ENCODE results near the gene GRB7.
A peak's percentile ranks its signal among the peaks of the same experiment; 100 is the strongest.
"Not testable (repeated sequence)": the region's sequence is repeated elsewhere in the genome, so short reads cannot be mapped to it uniquely, and the experiment has no call there.

Gene GRB7

DNA sequence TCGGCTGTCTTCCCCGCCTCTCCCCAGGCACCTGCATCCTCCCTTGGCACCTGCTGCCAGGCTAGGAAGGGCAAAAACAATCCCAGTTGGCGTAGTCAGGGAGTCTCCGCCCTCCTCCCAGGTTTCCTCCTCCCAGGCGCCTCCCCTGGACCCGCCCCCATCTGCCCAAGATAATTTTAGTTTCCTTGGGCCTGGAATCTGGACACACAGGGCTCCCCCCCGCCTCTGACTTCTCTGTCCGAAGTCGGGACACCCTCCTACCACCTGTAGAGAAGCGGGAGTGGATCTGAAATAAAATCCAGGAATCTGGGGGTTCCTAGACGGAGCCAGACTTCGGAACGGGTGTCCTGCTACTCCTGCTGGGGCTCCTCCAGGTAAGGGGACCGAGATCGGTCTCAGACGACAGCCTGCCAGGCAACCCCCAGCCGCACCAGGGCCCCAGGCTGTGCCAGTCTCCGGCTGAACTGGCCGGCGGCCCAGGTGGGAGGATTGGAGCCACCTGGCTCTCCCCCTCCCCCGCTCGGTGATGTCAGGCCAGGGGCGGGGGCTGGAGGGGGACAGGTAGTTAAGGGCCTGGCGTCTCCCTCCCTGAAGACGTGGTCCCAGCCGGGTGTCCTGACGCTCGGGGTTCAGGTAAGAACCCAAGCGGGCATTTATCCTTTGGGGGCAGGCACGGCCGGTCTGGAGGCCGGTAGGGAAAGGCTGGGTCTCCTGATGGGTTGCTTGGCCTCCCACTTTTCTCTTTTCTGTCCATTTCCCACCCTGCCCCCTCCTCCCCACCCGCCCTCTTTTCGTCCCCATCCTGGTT lies at the start of gene GRB7:
TSS of gene GRB7 (plus strand) at position 179 of the 808 bp plus-strand sequence. CDS start 4,364 bp downstream, outside the sequence.
- DNase-seq = no peak

DNA sequence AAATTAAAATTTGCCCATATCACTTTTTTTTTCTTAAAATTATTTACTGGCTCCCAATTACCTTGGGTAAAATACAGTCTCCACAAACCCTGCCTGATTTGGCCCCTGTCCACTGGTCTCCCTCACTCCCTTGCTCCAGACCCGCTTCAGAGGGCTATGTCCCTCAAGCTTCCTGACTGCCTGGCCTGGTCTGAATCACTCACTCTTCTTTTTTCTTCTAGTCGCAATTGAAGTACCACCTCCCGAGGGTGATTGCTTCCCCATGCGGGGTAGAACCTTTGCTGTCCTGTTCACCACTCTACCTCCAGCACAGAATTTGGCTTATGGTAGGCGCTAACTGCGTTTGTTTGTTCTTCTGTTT lies 49.3 kb upstream of the GRB7 start:
- no peak for DNase-seq

DNA sequence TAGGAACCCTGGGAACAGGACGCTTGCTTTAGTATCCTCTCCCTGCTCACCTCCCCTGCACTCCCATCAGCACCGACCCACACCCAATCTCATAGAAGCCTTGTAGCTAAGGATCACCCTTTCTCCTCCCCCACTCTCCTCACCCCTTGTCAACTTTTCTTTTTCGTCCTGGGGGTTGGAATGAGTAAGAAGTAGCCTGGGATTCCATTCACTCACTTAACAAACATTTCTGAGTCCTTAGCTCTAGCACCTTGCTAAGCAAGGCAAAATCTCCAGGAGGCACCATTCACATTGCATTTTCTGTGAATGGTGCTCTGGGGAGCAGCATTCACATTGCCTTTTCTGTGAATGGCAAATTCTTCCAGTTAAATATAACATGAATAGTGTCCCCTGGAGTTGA lies 48.8 kb upstream of the GRB7 start:
- no peak for DNase-seq

DNA sequence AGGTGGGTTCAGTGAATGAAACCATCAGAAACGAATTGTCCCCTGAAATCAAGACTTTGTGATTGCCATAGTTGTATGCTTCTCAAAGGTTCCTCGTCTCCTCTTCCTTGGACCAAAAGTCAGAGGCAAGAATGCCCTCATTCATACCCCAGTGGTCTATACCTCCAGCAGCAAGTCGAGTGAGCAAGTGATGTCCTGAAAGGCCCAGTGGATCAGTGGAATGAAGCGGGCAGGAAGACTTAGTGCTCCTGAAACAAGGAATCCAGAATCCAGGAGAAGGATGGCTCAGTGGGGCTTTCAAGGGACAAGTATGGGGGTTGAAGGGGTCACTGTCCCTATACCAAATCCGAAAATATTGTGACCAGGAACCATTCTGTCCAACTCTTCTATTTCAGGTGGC lies 43.1 kb upstream of the GRB7 start:
- DNase-seq = no peak

DNA sequence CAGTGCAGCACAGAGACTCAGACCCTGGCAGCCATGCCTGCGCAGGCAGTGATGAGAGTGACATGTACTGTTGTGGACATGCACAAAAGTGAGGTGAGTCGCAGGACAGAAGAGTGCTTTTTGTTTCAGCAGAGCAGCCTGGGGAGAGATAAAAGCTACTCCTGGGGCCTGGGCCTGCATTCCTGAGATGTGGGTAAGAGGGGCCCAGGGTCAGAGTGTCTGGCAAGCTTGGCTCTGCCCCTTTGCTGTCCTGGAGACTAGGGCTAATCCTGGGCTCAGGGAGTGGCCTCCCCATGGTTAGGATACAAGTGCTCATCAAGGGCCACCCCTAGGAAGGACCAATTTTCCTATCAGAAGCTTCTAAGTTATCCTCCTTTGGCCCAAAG lies 42.7 kb upstream of the GRB7 start:
- no peak for DNase-seq

DNA sequence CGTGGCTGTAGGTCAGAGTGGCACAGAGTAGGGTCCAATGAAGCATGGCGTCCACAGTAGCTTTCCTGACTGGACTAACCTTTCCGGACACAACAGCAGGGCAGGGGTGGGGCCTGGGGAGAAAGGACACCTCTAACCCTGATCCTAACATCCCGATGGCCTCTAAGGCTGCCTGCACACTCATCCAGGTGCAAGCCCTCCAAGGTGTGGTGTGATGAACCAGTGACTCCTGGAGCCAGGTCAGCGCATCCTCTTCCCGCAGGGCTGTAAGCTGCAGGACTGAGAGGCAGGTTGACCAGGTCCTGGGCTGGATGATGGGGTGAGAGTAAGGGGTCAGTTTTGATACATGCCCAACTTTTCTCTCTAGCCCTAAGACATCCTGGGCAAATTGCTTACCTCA lies 41.0 kb upstream of the GRB7 start:
- no peak for DNase-seq

DNA sequence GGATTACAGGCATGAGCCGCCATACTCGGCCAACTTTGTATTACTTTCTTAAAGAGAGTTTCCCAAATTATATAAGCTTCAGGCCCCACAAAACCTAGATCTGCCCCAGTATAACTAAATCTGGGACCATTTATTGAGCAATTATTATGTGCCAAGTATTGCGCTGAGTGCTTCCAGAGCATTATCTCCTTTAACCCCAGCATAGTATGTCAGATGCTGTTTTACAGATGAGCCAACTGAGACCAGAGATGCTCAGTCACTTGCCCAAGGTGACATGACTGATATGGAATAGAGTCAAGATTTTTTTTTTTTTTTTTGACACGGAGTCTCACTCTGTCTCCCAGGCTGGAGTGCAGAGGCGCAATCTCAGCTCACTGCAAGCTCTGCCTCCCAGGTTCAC lies 39.8 kb upstream of the GRB7 start:
- no peak for DNase-seq

DNA sequence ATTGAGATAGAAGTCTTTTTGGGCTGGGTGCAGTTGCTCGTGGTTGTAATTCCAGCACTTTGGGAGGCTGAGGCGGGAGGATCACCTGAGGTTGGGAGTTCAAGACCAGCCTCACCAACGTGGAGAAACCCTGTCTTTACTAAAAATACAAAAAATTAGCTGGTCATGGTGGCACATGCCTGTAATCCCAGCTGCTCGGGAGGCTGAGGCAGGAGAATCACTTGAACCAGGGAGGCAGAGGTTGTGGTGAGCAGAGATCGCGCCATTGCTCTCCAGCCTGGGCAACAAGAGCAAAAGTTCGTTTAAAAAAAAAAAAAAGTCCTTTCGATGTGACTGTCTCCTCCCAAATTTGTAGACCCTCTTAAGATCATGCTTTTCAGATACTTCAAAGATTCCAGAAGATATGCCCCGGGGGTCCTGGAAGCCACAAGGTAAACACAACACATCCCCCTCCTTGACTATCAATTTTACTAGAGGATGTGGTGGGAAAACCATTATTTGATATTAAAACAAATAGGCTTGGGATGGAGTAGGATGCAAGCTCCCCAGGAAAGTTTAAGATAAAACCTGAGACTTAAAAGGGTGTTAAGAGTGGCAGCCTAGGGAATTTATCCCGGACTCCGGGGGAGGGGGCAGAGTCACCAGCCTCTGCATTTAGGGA lies 38.5 kb upstream of the GRB7 start:
- not testable (repeated sequence) for DNase-seq

DNA sequence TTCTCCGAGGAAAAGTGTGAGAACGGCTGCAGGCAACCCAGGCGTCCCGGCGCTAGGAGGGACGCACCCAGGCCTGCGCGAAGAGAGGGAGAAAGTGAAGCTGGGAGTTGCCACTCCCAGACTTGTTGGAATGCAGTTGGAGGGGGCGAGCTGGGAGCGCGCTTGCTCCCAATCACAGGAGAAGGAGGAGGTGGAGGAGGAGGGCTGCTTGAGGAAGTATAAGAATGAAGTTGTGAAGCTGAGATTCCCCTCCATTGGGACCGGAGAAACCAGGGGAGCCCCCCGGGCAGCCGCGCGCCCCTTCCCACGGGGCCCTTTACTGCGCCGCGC lies 38.0 kb upstream of the GRB7 start, which contains the start of gene ERBB2:
TSS of gene ERBB2 (plus strand) at position 247 of the 330 bp plus-strand sequence. CDS start 175 bp downstream, outside the sequence.
- peak; percentile 56 for DNase-seq

DNA sequence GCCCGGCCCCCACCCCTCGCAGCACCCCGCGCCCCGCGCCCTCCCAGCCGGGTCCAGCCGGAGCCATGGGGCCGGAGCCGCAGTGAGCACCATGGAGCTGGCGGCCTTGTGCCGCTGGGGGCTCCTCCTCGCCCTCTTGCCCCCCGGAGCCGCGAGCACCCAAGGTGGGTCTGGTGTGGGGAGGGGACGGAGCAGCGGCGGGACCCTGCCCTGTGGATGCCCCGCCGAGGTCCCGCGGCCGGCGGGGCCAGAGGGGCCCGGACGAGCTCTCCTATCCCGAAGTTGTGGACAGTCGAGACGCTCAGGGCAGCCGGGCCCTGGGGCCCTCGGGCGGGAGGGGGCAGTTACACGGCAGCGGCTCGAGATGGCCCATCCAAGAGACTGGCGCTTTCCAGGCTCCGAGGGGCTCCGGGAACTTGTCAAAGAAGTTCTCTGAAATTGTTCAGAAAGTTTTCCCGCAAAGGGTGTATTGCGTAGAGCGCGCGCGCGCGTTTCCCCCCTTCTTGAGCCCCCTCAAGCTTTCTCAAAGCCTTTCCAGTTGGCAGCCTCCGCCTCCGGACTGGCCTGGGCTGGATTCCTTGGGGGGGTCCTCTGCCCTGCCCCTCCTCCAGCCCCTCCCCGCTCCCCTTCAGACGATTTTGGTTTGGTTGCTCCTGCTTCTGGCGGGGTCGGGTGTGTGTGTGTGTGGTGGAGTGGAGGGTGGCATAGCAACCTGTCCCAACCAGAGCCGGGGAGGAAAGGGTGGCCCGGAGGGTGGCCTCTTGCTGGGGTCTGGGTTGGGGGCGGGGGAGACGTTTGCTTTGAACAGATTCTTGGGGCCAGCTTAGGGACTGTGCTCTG lies 37.4 kb upstream of the GRB7 start:
- DNase-seq = no peak

DNA sequence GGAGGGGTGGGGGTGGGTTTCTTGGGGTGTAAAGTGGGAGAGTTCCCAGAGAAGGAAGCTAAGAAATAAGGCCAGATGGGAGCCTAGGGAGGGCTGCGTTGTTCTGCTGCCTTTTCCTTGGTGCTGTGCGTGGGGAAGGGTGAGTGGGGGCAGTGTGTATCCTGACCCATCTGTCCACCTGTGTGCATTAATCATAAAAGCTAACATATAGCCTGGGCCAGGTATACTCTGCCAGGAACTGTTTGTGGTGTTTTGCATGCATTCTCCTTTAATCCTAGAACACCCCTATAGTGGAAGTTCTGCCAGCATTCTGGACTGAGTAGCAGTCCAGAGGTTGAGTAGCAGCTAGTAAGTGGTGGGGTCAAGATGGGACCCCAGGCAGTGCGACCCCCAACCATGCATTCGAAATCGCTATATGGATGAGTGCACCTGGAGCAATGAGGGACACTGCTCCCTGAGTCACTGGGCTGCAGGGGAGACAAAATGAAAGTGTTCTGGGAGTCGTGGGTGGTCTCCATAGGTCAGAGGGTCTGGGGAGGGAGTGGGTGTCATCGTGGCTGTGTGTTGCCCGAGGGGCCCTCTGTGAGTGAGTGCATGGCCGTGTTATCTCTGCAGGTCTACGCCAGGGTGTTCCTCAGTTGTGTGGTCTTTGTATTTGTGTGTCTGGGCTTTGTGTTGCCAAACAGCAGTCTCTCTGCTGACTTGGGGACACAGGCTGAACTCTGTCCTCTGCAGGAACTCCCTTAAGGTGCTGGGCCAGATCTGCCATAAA lies 36.5 kb upstream of the GRB7 start:
- DNase-seq = no peak

DNA sequence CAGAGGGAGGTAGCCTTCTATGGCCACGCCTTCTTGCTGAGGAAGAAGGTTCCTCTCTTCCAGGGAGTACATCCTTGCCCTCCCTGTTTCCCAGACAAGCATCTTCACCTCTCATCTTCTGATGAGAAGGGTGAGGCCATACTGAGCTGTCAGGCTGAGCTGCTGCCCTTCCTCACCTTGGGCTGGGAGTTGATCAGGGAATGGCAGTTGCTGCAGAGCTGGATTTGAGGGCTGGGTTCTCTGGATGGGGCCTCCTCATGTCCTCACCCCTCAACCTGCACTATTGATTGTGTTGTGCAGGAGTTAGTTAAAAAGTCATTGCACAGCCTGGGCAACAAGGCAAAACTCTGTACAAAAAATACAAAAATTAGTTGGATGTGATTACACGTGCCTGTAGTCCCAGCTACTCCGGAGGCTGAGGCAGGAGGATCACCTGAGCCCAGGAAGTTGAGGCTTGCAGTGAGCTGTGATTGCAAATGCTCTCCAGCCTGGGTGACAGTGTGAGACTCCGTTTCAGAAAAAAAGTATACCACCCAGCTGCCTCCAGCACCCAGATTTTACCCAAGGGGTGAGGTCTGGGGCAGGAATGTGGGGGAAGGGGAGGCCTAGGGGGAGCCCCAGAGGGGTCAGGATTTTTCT lies 35.8 kb upstream of the GRB7 start:
- DNase-seq = no peak

DNA sequence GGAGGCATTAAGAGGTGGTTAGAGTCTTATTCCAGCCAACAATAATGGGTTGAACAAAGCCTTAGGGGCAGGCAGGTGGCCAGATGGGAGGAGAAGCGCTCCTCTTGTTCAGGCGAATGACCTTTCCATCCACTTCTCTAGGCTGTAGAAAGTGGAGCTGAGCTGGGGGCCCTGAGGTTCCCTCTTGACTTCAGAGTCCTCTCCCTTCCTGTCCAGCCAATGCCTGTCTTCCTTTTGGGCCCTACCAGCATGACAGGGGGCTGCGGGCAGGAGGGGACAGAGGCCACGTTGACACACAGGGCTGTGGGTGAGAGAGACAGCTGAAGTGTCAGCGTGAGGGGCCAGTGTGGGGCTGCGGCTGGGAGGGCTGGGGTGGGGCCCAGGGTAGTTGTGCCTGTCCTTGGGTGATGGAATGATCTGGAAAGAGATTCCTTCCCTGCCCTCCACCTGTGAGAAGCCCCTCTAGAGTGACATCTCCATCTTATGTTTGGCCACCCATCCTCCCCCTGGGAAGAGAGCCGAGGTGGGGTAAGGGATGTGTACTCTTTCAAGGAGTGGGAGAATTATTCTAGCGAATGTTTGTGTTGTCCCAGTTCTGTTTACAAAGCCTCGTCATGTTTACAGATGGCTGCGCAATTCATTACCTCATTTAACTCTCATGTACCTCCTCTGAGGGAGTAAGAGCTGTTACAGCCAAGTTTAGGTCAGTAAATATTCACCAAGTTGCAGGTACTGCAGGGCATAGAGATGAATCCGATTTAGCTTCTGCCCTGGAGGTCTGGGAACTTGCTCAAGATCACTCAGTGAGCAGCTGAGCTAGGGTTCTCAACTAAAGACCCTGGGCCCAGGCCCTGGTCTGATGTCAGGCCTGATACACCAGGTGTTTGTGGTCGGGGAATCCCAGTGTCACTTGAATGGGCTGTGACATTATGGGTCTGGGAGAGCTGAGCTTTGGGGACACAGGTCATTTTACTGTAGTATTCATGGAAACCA lies 34.5 kb upstream of the GRB7 start:
- no peak for DNase-seq

DNA sequence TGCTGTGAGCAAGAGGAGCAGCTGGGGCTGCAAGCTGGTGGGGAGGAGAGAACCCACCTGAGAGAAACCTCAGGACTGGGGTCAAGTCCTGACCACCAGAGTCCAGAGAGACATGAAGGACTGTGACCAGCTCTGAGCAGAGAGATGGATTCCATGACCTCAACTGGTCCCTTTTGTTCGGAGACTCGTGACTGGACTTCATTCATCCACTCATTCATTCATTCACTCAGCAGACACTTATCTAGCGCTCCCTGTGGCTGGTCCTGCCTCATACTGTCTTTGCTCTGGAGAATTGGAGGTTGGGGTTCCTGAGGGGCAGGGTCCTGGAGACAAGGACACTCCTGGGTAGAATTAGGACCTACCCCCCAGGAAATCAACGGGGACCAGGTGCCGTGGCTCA lies 33.8 kb upstream of the GRB7 start:
- no peak for DNase-seq

DNA sequence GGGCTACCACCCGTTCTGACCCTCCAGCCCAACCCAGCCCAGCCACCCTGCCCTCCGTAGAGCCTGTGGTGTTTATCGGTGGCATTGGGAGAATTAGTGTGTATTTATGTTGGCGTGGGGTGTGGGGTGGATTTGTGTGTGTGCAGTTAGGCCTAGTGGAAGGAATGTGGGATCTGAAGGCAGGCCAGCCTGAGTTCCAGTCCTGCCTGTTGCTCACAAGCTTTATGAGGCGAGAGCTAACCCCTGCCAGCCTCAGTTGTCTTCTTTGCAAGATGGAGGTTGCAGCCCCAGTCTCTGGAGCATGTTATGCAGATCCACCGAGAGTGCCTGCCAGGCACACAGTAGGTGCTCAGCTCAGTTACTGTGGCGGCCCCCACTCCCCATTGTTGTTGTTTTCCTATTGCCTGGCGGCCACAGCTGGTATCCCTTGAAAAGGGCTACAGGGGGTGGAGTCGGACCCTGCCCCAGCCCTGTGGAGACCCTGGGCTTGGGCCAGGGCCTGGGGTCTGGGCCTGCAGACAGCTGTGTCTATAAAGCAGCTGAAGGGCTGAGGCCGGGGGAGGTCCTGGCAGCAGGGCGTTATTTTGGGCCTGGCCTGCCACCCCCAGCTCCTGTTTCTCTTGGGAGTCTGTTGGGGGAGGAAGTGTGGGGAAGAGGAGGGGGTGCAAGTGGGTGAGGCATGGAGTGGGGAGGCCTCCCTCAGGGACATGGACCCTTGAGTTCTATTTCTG lies 32.8 kb upstream of the GRB7 start:
- DNase-seq = no peak

DNA sequence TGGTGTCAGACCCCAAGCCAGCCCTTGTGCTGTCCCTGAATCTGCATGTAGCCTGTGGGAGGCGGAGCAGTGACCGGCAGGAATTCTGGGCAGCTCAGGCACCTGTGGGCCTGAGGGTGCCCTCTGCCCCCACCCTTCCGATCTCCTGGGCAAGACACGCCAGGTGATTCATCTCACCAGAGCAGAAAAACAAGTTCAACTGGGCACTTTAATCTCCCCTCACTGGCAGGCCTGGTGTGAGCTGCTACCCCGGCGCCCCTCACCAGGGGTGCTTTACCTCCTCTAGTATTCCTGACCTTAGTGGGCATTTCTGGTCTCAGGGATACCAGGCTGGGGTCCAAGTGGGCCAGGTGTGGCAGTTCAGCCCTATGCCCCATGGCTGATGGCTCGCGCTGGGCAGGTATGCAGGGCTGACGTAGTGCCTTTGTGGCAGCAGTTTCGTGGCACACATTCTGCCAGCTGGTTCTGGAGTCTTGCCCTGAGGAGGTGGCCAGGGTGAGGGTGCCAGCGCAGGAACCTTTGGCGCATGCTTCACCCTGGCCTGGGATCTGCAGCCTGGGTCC lies 31.9 kb upstream of the GRB7 start:
- no peak for DNase-seq

DNA sequence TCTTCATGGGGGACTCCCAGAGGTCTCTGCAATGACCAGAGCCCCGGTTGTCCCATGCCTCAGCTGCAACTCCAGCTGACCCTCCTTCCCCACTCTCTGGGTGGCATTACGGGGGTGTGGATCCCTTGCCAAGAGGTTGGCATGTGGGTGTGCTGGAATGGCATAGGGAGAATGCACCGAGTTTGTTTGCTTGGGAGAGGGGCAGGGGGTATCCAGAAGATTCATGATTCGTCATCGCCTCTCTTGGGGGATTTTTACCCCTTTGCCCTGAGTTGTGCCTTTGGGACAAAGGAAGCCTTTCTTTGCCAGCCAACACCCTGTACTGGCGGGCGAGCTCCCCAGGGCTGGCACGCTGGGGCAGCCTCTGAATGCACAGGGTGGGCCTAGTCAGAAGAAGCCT lies 31.4 kb upstream of the GRB7 start:
- no peak for DNase-seq

DNA sequence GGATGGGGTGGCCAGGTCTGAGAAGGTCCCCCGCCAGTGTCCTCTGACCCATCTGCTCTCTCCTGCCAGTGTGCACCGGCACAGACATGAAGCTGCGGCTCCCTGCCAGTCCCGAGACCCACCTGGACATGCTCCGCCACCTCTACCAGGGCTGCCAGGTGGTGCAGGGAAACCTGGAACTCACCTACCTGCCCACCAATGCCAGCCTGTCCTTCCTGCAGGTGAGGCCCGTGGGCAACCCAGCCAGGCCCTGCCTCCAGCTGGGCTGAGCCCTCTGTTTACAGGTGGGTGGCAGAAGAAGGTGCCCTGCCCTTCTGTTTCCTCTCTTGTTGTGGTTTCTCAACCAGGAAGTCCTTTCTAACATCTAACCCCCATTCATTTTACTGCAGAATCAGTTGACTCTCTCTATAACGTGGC lies 30.8 kb upstream of the GRB7 start:
- no peak for DNase-seq

DNA sequence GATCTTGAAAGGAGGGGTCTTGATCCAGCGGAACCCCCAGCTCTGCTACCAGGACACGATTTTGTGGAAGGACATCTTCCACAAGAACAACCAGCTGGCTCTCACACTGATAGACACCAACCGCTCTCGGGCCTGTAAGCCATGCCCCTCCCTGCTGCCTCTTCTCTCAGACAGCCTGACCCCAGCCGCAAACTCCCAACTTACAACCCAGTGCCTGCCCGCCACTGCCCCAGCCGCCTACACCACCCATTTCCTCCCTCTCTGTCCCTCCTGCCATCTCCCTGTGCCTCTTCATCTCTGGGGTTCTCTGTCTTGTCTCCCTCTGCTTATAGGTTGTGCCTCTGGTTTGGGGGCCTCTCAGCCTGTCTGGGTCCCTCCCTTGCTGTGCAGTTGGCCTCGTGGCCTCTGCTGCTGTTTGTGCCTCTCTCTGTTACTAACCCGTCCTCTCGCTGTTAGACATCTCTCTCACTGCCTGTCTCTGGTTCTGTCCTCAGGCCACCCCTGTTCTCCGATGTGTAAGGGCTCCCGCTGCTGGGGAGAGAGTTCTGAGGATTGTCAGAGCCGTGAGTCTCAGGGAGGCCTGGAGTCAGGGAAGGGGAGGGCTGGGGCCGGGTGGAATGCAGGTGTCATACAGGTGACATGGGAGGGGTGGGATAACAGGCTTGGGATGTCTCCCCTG lies 28.3 kb upstream of the GRB7 start:
- no peak for DNase-seq
